Erythroblast (primary cell): ENCODE results near the gene GATAD2B.

Experiments
- GATA1 ChIP-seq: IDR thresholded peaks from 2 replicates; pipeline ENCODE4 v1.6.1; 2011; ENCODE audit warnings: low read depth, mild to moderate bottlenecking, control low read depth, low read length, moderate library complexity
- POLR2A ChIP-seq: IDR thresholded peaks from 2 replicates; pipeline ENCODE4 v1.6.1; 2011; ENCODE audit warnings: mild to moderate bottlenecking, low read length

DNA sequence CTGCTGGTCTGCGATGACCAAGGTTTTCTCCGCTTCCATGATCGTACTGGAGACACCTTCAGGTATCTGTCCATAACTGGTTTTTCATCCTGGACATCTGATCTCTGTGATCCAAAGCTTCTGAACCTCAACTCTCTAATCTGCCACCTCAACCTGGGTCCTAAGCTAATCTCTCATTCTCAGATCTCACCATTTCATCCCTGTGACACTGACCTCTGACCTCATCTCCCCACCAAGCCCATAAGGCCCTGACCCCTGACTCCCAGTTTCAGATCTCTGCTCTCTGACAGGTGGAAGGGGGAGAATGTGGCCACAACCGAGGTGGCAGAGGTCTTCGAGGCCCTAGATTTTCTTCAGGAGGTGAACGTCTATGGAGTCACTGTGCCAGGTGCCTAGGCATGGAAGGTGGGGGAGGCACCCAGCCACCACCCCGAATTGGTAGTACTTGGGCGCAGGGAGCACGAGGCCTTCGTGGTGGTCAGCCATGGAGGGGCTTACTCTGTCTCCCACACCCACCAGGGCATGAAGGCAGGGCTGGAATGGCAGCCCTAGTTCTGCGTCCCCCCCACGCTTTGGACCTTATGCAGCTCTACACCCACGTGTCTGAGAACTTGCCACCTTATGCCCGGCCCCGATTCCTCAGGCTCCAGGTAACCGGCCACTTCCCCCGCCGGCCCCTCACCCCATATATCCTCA, 143.8 kb downstream of the GATAD2B start:
- TF ChIP-seq POLR2A, result no peak
- no peak for TF ChIP-seq GATA1
